GM19351 (cell line): ENCODE data around the gene TTC33.

Source experiments
- ATAC-seq: cut with Tn5 transposase; IDR thresholded peaks from one replicate; pipeline ENCODE4 v1.9.1; 2021; ENCODE audit warnings: mild to moderate bottlenecking, moderate library complexity; ENCODE audit not compliant: unreplicated experiment

Gene TTC33

DNA sequence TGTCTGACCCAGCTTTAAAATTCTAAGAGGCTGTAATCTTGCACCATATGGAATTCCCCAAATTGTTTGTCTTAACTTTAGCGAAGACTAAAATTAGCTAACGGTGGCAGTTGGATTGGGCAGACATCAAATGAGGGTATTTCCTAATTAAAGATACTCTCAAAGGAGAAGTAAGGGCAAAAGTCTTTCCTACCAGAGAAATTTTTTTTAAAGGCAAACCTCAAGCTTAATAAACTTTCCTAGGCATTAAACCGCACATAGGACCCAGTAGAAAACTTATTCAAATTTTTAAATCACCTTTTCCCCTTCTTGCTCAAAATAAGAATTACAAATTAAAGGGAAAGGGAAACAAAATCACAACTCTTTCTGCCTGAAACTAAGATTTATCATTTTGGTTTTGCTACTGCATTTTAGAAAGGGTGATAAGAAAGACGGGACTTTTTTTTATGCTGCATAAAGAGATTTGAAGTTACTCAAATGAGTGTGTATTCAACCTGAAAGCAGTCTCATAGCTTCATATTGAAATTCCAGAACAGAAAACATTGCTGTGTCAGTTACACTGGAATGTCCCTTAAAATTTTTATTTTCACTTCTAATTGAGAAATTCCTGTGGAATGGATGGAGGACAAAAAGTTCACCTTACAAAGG is 265.2 kb downstream of the TTC33 start:
- ATAC-seq = peak; percentile 47

DNA sequence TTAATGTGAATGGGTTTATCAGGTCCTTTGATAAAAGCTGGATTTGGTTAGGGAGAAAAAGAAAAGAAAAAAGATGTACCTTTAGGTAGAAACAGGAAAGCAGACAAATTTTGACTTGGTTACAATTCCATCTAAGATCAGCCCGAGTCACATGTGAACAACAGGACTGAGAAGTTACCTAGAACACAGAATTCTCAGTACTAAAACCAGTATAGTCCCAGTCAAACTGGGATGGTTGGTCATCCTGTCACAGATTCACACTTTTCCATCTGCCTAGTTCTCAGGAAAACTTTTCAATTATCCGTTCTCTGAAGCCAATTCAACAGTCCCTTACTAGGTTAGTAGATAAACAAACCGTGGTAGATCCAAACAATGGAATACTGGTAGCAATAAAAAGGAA is 266.3 kb downstream of the TTC33 start:
- ATAC-seq = no peak

DNA sequence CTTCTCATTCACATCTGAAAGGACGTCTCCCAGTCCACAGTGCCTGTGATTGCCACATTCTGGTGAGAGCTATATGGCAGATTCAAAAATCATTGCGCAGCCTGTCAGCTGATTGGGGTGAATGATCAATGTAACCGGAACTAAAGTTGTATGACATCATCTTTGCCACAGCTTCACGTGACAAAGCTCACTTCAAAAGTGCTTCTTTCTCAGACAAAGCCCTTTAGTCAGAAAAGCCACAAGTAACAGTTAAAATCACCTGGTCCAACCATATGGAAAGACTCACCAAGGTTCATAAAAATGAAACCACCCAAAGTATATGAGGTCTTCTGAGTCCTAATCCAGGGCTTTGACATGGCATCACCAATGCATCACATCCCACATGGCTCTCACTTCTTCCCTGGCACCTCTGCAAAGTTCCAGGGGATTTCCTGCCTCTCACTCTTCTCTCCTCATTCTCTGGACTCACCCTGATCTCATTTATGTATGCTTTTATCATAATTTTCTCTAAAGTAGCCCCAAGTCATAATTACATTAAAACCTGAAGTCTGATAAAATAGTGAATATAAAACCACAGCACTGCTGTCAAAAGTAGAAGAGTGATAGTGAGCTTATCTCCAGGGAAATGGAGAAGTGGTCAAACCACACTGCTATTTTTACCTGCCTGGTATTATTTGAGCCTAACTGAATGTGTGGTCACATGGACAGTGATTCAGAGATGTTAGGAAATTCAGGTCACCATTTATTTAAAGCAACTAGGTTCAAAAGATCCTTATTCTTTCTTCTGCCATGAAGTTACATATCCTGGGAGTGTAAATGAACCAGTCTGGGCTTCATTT is 269.1 kb downstream of the TTC33 start:
- peak; percentile 38 for ATAC-seq

DNA sequence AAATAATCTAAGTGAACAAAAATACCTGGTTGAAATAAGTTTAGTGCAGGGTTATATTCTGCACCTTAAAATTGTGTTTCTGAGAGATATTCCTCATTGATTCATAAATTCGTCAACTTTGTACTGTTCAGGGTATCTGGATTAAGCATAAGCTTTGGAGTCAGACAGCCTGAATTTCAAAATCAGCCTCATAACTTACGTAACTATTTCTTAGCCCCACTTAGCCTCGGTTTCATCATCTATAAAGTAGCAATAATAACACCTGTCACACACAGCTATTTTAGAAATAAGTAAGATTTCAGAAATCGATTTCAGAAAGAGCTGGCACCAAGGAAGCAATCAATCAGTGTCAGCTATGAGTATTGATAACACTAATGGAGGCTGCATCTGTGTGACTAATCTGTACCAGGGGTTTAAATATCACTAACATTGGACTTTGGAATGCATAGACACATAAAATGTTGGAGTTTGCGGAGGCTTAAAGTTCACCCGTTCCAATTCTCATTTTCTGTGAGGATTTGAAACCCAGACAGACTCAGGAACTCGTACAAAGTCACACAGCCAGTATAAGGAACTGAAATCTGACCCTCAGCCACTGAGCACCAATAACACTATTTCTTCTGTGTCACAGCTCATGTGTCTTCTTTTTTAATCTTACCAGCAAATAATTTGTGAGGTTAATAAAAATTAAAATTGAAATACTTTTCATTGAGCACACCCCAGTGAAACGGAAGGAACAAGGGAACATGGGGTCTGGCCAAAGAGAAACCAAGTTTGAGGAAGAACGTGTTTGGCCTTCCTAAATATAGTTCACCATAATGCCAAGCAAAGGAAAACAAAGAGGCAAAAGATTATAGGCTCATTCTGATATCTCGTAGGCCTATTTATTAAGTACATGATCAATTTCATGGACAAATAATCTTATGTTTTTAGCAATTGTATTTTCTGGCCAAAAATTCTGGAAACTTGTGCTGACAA is 270.5 kb downstream of the TTC33 start:
- ATAC-seq = peak; percentile 60

DNA sequence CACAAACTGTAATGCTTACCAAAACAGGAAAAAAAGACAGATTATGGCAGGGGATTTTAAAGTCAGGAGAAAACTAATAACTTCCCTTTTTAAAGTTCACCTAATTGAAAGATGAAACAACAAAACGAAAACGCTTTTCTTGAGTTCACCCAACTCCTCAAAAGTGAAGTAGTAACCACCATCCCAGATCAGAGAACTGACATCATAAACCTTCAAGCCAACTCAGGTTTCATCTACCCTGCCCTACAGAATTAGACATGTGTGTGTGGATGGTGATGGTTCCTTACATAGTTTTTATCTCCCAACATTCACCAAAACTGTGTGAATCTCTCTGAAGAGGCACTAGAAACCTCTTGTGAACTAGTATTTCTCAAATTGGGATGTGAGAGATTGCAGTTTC is 271.3 kb downstream of the TTC33 start:
- peak; percentile 47 for ATAC-seq

DNA sequence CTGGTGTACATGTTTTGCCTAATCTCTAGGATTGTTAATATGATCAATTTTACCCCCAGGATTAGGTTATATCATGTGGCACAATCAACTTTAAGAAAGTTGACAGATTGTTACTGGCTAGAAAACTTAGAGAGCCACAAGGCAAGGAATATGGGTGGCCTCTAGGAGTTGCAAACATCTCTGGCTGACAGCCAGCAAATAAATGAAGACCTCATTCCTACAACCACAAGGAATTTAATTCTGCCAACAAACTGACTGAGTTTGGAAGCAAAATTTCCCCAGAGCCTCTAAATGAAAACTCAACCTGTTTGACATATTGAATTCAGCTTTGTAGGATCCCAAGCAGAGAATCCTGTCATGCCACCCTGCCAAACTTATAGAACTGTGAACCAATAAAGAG is 272.4 kb downstream of the TTC33 start:
- no peak for ATAC-seq

DNA sequence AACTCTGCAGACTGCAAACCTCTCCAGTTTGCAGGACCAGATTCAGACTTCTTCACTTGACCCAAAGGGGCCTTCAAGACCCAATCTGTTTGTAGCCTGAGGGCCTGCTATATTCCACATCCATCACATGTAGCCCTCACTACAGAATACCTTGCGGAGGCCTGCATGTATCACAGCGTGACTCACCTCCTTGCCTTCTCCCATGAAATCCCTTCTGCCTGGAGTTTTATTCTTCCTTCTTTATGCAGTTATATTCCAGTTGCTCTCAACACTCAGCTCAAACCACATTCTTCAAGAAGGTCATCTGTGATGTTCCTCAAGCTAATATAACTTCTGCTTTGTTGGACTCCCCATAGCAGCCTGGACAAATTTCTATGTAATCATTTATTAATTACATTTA is 274.5 kb downstream of the TTC33 start:
- ATAC-seq = no peak

DNA sequence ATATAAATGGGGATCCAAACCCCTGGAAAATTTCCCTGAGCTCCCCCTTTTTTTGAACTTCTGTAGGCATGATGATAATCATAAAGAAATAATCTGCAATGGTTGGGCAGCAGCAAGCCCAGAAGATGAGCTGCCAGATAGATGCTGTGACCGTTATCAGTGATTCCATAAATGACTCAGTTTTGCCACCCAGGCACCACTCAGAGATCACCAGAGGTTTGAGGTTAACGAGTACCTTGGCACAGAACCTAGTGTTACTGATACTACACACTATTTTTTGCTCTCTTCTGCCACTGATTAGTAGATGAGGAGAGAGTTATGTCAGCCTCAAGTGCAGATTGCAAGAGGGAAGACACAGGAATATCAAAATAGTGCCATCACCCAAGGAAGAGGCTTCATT is 275.4 kb downstream of the TTC33 start:
- no peak for ATAC-seq

DNA sequence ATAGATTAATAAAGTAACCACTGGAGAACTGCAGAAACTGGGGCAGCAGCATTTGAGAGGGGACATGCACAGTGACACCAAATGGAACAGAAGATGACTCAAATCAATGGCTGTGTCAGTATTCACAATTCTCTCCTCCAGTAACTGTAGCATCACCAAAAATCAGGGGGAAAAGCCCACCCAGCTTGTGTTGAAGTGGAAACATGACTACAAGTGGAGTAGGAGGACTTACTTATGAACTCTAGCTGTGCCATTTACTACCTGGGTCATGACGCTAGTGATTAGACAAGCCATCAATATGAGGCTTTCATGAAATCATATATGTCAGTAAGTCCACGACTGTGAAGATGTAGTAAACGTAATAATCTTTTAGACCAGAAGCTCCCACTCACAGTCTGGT is 275.8 kb downstream of the TTC33 start:
- ATAC-seq = no peak

DNA sequence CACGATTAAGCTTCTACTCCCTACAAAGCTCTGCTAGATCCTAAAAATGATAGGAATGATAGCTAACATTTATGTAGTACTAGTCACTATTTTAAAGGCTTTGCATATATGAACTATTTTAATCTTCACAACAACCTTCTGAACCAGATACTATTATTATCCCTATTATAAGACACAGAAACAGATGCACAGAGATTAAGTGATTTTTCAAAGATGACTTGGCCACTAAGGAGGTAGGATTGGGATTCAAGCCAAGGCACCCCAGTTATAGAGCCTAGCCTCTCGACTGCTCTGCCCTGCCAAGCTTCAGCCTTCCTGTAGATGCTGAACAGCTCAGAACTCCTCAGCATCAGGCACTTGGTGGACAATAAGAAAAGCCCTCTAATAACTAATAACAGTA is 277.0 kb downstream of the TTC33 start:
- no peak for ATAC-seq

DNA sequence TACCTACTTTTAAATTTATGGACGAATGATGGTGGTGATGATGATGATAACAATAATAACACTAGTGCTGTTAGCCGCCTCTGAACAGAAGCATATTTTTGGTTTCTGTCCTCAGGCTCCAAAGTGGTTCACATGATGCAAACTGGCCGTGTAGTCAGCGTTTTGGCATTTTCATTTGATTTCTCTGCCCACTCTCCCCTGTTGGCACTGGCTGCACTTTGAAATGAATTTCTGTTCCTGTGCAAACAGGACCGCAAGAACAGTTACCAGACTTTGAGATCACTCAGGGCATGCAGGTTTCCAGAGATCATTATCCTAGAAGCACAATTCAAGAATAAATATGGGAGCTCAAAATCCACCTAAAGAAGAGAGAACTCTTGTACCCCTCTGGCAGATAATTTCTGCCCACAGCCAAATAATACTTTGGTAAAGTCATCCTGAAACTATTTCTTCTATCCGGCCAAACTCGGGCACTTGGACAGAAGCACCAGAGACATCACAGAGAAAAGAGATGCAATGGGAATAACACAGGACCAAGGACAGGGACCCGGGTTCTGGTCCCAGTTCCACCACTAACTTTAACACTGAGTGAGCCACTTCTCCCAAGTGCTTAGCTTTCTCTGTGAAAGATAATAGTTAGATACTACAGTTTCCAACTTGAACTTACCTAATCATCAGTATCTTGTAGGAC is 277.8 kb downstream of the TTC33 start:
- ATAC-seq = no peak

DNA sequence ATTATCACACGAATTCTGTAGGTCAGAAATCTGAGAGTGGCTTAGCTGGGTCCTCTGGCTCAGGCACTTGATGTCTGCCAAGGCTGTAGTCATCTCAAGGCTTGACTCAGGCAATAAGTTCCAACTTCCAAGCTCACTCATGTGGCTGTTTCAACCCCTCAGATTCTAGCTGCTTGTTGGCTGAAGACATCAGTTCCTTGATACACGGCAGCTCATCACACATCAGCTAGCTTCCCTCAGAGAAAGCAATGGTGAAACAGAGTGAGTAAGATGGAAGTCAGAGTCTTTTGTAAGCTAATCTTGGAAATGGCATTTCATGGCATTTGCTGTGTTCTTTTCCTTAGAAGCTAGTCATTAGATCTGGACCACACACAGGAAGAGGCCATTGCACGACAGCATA is 280.2 kb downstream of the TTC33 start:
- ATAC-seq = no peak

DNA sequence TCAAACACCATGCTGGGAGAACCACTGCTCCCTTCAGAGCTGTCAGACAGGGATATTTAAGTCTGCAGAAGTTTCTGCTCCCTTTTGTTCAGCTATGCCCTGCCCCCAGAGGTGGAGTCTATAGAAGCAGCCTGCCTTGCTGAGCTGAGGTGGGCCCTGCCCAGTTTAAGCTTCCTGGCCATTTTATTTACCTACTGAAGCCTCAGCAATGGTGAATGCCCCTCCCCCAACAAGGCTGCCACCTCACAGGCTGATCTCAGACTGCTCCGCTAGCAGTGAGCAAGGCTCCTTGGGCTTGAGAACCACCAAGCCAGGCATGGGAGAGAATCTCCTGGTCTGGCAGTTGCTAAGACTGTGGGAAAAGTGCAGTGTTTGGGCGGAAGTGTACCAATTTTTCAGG is 281.5 kb downstream of the TTC33 start:
- no peak for ATAC-seq

DNA sequence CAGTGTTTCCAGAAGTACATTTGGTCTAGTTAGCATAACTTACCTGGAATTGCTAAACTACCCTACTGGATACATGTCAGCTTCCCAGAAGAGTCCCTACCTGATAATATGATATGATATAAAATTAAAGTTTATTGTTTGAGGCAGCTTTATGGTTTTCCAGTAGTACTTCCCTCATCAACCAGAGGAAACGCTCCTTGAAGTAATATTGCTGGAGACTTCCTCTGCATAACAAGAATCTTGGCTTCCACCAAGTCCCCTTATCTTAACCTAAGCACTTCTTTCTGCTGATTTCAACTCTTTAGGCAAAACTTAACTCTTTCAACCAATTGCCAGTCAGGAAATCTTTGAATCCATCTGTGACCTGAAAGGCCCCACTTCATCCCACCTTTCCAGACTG is 290.3 kb downstream of the TTC33 start:
- no peak for ATAC-seq

DNA sequence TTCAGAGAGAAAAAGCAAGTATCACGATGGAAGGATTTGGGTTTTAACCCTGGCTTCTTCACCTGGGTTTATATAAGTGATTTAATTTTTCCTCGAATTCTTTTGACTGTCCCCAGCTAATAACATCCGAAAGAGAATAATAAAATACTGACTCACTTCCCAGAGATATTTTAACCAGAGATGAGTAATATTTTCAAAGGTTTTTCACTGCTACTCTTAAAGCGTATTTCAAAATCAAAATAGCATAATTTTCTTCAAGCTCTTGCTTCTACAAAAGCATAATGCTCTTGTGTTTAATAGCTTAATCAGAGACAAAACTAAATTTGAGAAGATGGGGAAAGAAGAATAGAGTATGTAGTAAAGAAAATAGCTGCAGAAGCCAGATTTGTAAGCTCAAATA is 291.2 kb downstream of the TTC33 start:
- ATAC-seq = no peak
